ENCODE results near the gene UBXN1.

UBXN1 gene

DNA sequence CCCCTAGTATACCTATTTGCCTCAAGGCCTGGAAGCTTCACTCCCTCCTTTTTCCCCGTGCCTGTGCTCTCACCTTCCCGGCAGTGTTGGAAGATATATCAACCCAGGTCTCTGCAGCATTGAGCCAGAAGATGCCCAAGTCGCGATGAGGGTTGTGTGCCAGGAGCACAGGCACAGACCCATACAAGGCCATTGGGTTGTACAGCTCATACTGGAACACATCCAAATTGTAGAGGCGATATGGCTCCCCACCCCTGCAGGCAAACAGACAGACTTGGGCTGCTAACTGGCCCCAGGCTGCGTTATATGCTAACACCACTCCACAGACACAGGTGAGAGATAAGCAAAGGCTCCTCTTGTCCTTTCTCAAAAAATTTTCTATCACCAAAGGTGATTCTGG, 46.4 kb downstream of the UBXN1 start:
- no peak for DNase-seq

DNA sequence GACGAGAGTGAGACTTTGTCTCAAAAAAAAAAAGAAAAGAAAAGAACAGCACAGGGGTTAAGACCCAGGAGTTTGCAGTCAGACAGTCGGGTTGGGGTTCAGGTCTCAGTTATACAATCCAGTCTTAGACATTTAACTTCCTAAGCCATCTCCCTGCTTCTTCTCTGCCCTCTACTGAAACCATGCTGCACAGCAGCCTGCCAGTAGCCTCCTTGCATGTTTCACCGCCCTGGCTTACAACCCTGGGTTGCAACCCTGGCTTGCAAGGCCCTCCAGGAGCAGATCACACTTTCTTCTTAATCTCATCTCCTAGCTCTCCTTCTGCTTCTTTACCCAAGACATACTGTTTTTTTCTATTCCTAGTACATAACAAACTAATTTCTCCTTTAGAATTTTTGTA, 51.2 kb downstream of the UBXN1 start:
- DNase-seq = no peak

Data from NCI-H1417 treated with DMSO at 0.1 percent for 48 hours (cell line).